B cell (primary cell): Measurements from ENCODE around the gene SLC25A29. TPM values are rescaled to one million over a fixed set of nuclear protein-coding genes. Genes with fewer than 3 reads are reported as not detected.
A peak's percentile ranks its signal among the peaks of the same experiment; 100 is the strongest.

Experiments
- ATAC-seq: fragments of 200-7000 bp; cut with Tn5 transposase; one replicate; pipeline ENCODE4 v1.10.0; 2021; ENCODE audit warnings: low read depth, mild to moderate bottlenecking, moderate number of reproducible peaks, moderate library complexity
- CTCF ChIA-PET: fragments of 350-600 bp; sonication (Branson Sonifier 250); formaldehyde crosslinking; loops from one replicate; lab custom pipeline; 2021; ENCODE audit warnings: antibody characterized with exemption, inconsistent platforms; lab: Charles Lee
- POLR2A ChIA-PET: fragments of 350-600 bp; sonication (Branson Sonifier 250); formaldehyde crosslinking; loops from one replicate; lab custom pipeline; 2021; ENCODE audit warnings: antibody characterized with exemption; lab: Charles Lee
- DNase-seq: peaks from one replicate; pipeline ENCODE4 v3.0.0; 2013
- H2AFZ ChIP-seq: 2 replicates; pipeline ENCODE4 v1.6.1; 2012; ENCODE audit warnings: mild to moderate bottlenecking, low read depth, low read length; ENCODE audit not compliant: insufficient read depth, poor library complexity, severe bottlenecking
- H3K27ac ChIP-seq, 2 donors: 1 replicate in 1 of 2; 2 replicates in 1 of 2; pipeline ENCODE4 v1.5.1; 2012 to 2013; ENCODE audit warnings: low read length in 2 of 2, mild to moderate bottlenecking in 2 of 2, moderate library complexity in 1 of 2
- H3K27me3 ChIP-seq, 4 experiments: fragments of 200-600 bp in 1 of 4; sonication (generic) in 1 of 4; replicated peaks in 1 of 4; 1 replicate in 2 of 4; 2 replicates in 2 of 4; pipeline versions ENCODE4 v1.6.1 to v1.7.0; 2013 to 2016; ENCODE audit warnings: low read length in 3 of 4, mild to moderate bottlenecking in 2 of 4, mixed read lengths in 1 of 4, moderate library complexity in 1 of 4; ENCODE audit not compliant: insufficient read depth in 4 of 4, control insufficient read depth in 3 of 4; ENCODE audit errors: control extremely low read depth in 1 of 4
- H3K36me3 ChIP-seq, 2 experiments: replicated peaks in 1 of 2; 1 replicate in 1 of 2; 2 replicates in 1 of 2; pipeline versions ENCODE4 v1.6.1 to v1.7.1; 2013; ENCODE audit warnings: low read length in 1 of 2; ENCODE audit not compliant: insufficient read depth in 2 of 2, control insufficient read depth in 1 of 2; ENCODE audit errors: control extremely low read depth in 1 of 2, extremely low read depth in 1 of 2
- H3K4me1 ChIP-seq, 2 donors: fragments of 200-600 bp in 1 of 2; sonication (generic) in 1 of 2; 1 replicate in 1 of 2; 2 replicates in 1 of 2; pipeline versions ENCODE4 v1.5.1 to v1.6.1; 2013 to 2017; ENCODE audit warnings: low read length in 2 of 2; ENCODE audit not compliant: control insufficient read depth in 2 of 2, insufficient read depth in 2 of 2
- H3K4me2 ChIP-seq: replicated peaks from 2 replicates; pipeline ENCODE3; 2012; ENCODE audit warnings: mild to moderate bottlenecking, low read depth, low read length; ENCODE audit not compliant: poor library complexity, severe bottlenecking
- H3K4me3 ChIP-seq, 5 experiments: fragments of 200-600 bp in 1 of 5; sonication (generic) in 1 of 5; 1 replicate in 3 of 5; 2 replicates in 2 of 5; pipeline versions ENCODE4 v1.5.1 to v1.7.0; 2011 to 2016; ENCODE audit warnings: low read length in 4 of 5, mild to moderate bottlenecking in 4 of 5, low read depth in 2 of 5, control low read depth in 1 of 5, moderate library complexity in 1 of 5; ENCODE audit not compliant: insufficient read depth in 1 of 5; ENCODE audit errors: control extremely low read depth in 1 of 5, extremely low read depth in 1 of 5
- H3K79me2 ChIP-seq: fragments of 200-600 bp; sonication (generic); one replicate; pipeline ENCODE4 v1.6.0; 2016; ENCODE audit warnings: low read length; ENCODE audit not compliant: control insufficient read depth, insufficient read depth
- H3K9ac ChIP-seq: fragments of 200-600 bp; sonication (generic); 2 replicates; pipeline ENCODE4 v1.6.1; 2017; ENCODE audit warnings: mild to moderate bottlenecking, low read length, moderate library complexity
- H3K9me3 ChIP-seq, 3 donors: one replicate each; pipeline versions ENCODE4 v1.6.1 to v1.7.1; 2013; ENCODE audit warnings: low read length in 2 of 3; ENCODE audit not compliant: control insufficient read depth in 2 of 3, insufficient read depth in 1 of 3; ENCODE audit errors: control extremely low read depth in 1 of 3
- H4K20me1 ChIP-seq: 2 replicates; pipeline ENCODE4 v1.6.0; 2012; ENCODE audit warnings: mild to moderate bottlenecking, low read length; ENCODE audit not compliant: insufficient read depth, control insufficient read depth, poor library complexity, severe bottlenecking
- H3K27ac Mint-ChIP-seq: one replicate; pipeline ENCODE4 v1.8.0; 2021; ENCODE audit warnings: mixed read lengths
- H3K27me3 Mint-ChIP-seq: one replicate; pipeline ENCODE4 v1.8.0; 2021; ENCODE audit warnings: mixed read lengths
- H3K4me1 Mint-ChIP-seq: one replicate; pipeline ENCODE4 v1.8.0; 2021; ENCODE audit warnings: mixed read lengths
- H3K4me3 Mint-ChIP-seq: one replicate; pipeline ENCODE4 v1.8.0; 2021; ENCODE audit warnings: mixed read lengths
- H3K9me3 Mint-ChIP-seq: one replicate; pipeline ENCODE4 v1.8.0; 2022; ENCODE audit warnings: mixed read lengths; ENCODE audit not compliant: insufficient read depth
- CTCF ChIP-seq: fragments of 200-600 bp; IDR thresholded peaks from one replicate; pipeline ENCODE4 v1.8.0; 2022; ENCODE audit warnings: antibody characterized with exemption, mild to moderate bottlenecking
- EZH2 ChIP-seq: IDR thresholded peaks from 2 replicates; pipeline ENCODE4 v1.6.1; 2012; ENCODE audit warnings: borderline replicate concordance, low read depth, mild to moderate bottlenecking, moderate library complexity, low read length; ENCODE audit not compliant: insufficient read depth, poor library complexity, severe bottlenecking
- WGBS: methylation state at CpG from one replicate; pipeline ENCODE4 v1.1.5; 2013; ENCODE audit warnings: missing lambda C conversion rate; ENCODE audit not compliant: insufficient coverage; 5-methylcytosine and 5-hydroxymethylcytosine counted together
- intact Hi-C: fragments of 100-400 bp; cut with micrococcal nuclease; formaldehyde crosslinking; loops from one replicate; pipeline ENCODE4 v1.10.0; 2022
- polyA plus RNA-seq: library from polyadenylated mRNA; depleted of rRNA; stranded (reverse); fragments of >200 nt; gene quantifications from 2 replicates; pipeline ENCODE4 v1.2.3, GENCODE V29; 2012
- total RNA-seq, 2 donors: library from RNA; stranded (reverse); fragments of 120-200 nt in 1 of 2; gene quantifications; 1 replicate in 1 of 2; 2 replicates in 1 of 2; pipeline versions ENCODE4 v1.2.3 to v1.2.4, GENCODE V29; 2013 to 2022

Gene SLC25A29
- total and polyA plus RNA-seq, 2 donors (not counting 1 experiment from before 2014, with no cell fraction given): 15.1 to 99.9 TPM

GRCh38 chr14:100322138-100322957, 16.1 kb upstream of the SLC25A29 start:
- intact Hi-C loops: no loop called here
- no peaks in the 10 kb centered on the region for H3K79me2 ChIP-seq
- ATAC-seq (no peak), DNase-seq (no peak)
- H3K4me2 ChIP-seq: no peak overlapping the region
- ChIA-PET CTCF (no interaction called here), POLR2A (no interaction called here)
- H3K4me1 Mint-ChIP-seq: peaks cover 5% of the 10 kb centered on the region
- 90% methylated on average over 14 of the region's 15 CpGs for WGBS
- no peak overlapping the region for H3K4me3 Mint-ChIP-seq
- peak overlapping the region; percentile 53 for H3K27ac Mint-ChIP-seq
- H4K20me1 ChIP-seq: no peaks in the 10 kb centered on the region
- H3K36me3 ChIP-seq: no peaks in the 10 kb centered on the region
- H3K9ac ChIP-seq: no peak overlapping the region
- no peak overlapping the region for H3K4me3 ChIP-seq
- H3K9me3 ChIP-seq: no peaks in the 10 kb centered on the region
- no peaks in the 10 kb centered on the region for H3K9me3 Mint-ChIP-seq
- H3K27me3 Mint-ChIP-seq: no peaks in the 10 kb centered on the region
- H3K27ac ChIP-seq: no peak overlapping the region
- TF ChIP-seq EZH2 (no peak), CTCF (no peak)
- H3K27me3 ChIP-seq: no peaks in the 10 kb centered on the region
- no peak overlapping the region for H2AFZ ChIP-seq
- peaks cover 6 to 12% of the 10 kb centered on the region in 2 donors for H3K4me1 ChIP-seq

- Histone ChIP-seq H3K4me3 (no peak overlapping the region), H4K20me1 (no peaks in the 10 kb centered on the region), H3K9me3 (no peaks in the 10 kb centered on the region), H3K36me3 (no peaks in the 10 kb centered on the region), H3K4me2 (no peak overlapping the region), H3K79me2 (no peaks in the 10 kb centered on the region), H3K27me3 (no peaks in the 10 kb centered on the region), H3K9ac (no peak overlapping the region), H3K4me1 (peaks cover 6 to 12% of the 10 kb centered on the region in 2 donors), H2AFZ (no peak overlapping the region), H3K27ac (no peak overlapping the region)
- H3K27ac Mint-ChIP-seq: no peak overlapping the region
- H3K9me3 Mint-ChIP-seq: no peaks in the 10 kb centered on the region
- ChIA-PET POLR2A (no interaction called here), CTCF (no interaction called here)
- H3K27me3 Mint-ChIP-seq: no peaks in the 10 kb centered on the region
- WGBS: 90% methylated on average over 9 of the region's 9 CpGs
- DNase-seq (no peak), ATAC-seq (no peak)
- H3K4me1 Mint-ChIP-seq: peaks cover 5% of the 10 kb centered on the region
- intact Hi-C loops: no loop called here
- no peak overlapping the region for H3K4me3 Mint-ChIP-seq
- TF ChIP-seq CTCF (no peak), EZH2 (no peak)
Observed at GRCh38 chr14:100321473-100322137, 15.4 kb upstream of the SLC25A29 start.
